BLaER1 treated with 17β-estradiol and CSF1 and Interleukin-3, amounts not matched to agents 10 nM and 100 nM (cell line): ENCODE data around the gene B3GNT2.
"Not testable (repeated sequence)": the region's sequence is repeated elsewhere in the genome, so short reads cannot be mapped to it uniquely, and the experiment has no call there.

Experiments used
- H3K27ac ChIP-seq, 11 experiments: shearing (Covaris generic); formaldehyde crosslinking; 2 replicates each; pipeline ENCODE4 v1.8.1; 2022
- H3K27me3 ChIP-seq, 11 experiments: shearing (Covaris generic); formaldehyde crosslinking; 2 replicates each; pipeline ENCODE4 v1.8.1; 2022
- H3K36me3 ChIP-seq, 11 experiments: shearing (Covaris generic); formaldehyde crosslinking; 2 replicates each; pipeline ENCODE4 v1.8.1; 2022
- H3K4me1 ChIP-seq, 10 experiments: shearing (Covaris generic); formaldehyde crosslinking; 2 replicates each; pipeline ENCODE4 v1.8.1; 2022
- H3K4me2 ChIP-seq, 11 experiments: shearing (Covaris generic); formaldehyde crosslinking; 2 replicates each; pipeline ENCODE4 v1.8.1; 2022
- H3K4me3 ChIP-seq, 10 experiments: shearing (Covaris generic); formaldehyde crosslinking; 2 replicates each; pipeline ENCODE4 v1.8.1; 2022
- H3K9ac ChIP-seq, 11 experiments: shearing (Covaris generic); formaldehyde crosslinking; 2 replicates each; pipeline ENCODE4 v1.8.1; 2022
- H3K9me3 ChIP-seq, 11 experiments: shearing (Covaris generic); formaldehyde crosslinking; replicated peaks in 1 of 11; 2 replicates each; pipeline ENCODE4 v1.8.1; 2022
- H4K20me1 ChIP-seq, 11 experiments: shearing (Covaris generic); formaldehyde crosslinking; 2 replicates each; pipeline ENCODE4 v1.8.1; 2022
- Cebpa-rat ChIP-seq, 11 experiments: shearing (Covaris generic); IDR thresholded peaks; 2 replicates each; pipeline ENCODE4 v1.8.1; 2022

Gene B3GNT2

DNA sequence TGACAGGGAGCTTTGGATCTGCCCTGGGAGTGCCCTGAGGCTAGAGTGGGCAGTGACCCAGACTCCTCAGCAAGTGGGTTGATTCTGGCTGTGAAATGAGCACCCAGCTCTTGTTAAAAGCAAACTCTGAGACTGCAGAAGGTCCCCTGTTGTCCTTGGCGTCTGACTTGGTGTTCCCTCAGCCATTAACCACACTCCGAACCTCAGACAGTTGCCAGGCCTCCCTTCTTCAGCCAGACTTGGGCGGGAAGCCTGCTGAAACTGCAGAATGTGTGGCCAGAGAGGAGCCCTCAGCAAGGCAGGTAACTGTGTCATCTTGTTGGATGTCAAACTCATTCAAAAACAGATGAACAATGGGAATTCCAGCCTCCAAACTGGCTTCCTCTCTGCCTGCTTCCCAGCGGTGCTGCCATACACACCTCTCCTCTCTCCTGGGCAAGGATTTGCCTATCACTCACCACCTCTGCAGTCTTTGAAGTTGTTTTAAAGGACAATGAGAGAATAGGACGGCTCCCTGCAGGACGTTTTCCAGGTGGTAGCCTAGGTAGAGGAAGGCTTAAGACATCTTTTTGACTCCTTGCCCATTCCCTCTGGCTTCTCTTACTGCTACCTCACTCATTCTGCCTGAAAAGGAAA is 38.9 kb upstream of the B3GNT2 start:
- Histone ChIP-seq H3K36me3 (peaks cover 0 to 11% (median 0%) of the 10 kb centered on the region in 11 experiments; a peak in 4 of 22 replicates), H3K27me3 (no peaks in the 10 kb centered on the region), H3K9me3 (peaks cover 19 to 38% (median 34%) of the 10 kb centered on the region in 11 experiments), H3K4me1 (peaks cover 5 to 21% (median 12%) of the 10 kb centered on the region in 10 experiments; a peak in 16 of 20 replicates), H3K4me3 (no peak overlapping the region), H3K27ac (no peak overlapping the region), H3K4me2 (no peak overlapping the region), H3K9ac (no peak overlapping the region), H4K20me1 (no peaks in the 10 kb centered on the region)
- no peak for TF ChIP-seq Cebpa-rat (IDR thresholded peaks at IDR 0.05)

DNA sequence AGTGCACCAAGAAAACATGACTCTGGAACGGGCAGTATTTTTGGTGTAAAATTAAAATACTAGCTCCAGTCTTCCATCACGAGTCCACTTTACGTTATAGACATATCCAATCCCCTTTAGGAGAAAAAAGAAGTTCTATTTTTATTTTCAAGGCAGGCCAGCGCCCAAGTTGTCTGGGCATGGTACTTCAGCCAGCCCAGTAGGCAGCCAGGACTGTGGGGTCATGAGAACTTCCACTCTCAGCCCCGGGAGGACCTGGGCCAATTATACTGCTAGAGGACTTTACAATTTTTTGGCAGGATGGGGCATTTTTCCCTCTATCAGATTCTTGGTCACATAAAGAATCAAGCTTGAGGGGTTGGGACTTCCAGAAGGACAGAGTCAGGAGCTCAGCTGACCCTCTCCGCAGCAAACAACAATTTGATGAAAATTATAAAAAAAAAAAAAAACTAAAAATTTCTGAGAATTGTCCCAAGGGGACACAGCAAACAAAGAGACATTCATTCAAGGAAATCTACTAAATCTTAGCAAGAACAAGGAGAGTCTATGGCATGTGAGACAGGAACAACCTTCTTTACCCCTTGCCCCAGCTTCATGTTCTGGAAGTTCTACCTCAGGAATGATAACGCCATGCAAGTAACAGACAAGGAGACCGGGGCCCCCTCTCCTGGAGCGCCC is 37.3 kb upstream of the B3GNT2 start:
- Histone ChIP-seq H3K4me2 (peak overlapping the region in 1 of 11 experiments; percentile 25; a peak in 1 of 22 replicates), H3K27ac (no peak overlapping the region), H4K20me1 (no peaks in the 10 kb centered on the region), H3K9ac (no peak overlapping the region), H3K4me3 (no peak overlapping the region), H3K9me3 (peaks cover 19 to 27% (median 25%) of the 10 kb centered on the region in 11 experiments), H3K27me3 (no peaks in the 10 kb centered on the region), H3K36me3 (peaks cover 0 to 6% (median 0%) of the 10 kb centered on the region in 11 experiments; a peak in 4 of 22 replicates), H3K4me1 (peaks cover 7 to 32% (median 20%) of the 10 kb centered on the region in 10 experiments; a peak in 17 of 20 replicates)
- TF ChIP-seq Cebpa-rat (IDR thresholded peaks at IDR 0.05) = no peak

DNA sequence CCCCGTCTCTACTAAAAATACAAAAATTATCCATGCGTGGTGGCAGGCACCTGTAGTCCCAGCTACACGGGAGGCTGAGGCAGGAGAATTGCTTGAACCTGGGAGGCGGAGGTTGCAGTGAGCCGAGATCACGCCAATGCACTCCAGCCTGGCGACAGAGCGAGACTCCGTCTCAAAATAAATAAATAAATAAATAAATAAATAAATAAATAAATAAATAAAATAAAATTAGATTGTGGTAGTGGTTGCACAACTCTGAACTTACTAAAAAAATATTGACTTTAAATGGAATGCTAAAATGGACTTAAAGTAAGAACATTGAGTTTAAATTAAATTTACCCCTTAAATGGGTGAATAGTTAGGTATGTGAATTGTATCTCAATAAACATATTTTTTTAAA is 35.2 kb upstream of the B3GNT2 start:
- H3K36me3 ChIP-seq, H3K9ac ChIP-seq, H3K27ac ChIP-seq, H4K20me1 ChIP-seq, H3K27me3 ChIP-seq, H3K9me3 ChIP-seq, H3K4me3 ChIP-seq, H3K4me2 ChIP-seq: not testable (repeated sequence)
- H3K4me1 ChIP-seq = peaks cover 4 to 44% (median 27%) of the 10 kb centered on the region in 10 experiments; a peak in 17 of 20 replicates

DNA sequence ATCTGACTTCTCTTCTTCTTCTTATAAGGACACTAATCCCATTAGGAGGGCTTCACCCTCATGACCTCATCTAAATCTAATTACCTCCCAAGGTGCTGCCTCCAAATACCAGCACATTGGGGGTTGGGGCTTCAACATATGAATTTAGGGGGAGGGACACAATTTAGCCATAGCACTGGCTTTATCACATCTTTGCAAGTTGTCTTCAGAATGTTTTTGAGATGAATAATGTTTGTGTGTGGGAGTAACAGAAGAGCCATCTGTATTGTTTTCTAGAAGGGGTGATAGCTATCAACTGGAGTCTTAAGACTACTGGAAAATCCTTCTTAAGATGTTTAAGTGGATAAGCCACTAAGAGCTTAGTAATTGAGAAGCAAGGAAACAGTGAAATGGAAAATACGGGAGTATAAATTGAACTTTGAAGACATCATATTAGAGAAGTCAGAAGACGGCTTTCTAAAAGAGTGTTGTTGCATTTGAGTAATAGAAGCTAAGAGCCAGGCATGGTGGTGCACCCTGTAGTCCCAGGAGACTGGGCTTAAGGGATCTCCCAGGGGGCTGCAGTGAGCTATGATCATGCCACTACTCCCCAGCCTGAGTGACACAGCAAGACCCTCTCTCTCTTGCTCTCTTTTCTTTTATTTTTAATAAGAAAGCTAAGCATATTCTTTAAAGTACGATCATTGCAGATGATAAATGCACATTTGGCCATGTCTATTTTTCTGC is 32.6 kb upstream of the B3GNT2 start:
- no peak overlapping the region for H3K4me3 ChIP-seq
- no peaks in the 10 kb centered on the region for H3K36me3 ChIP-seq
- H3K4me2 ChIP-seq = peak overlapping the region in 8 of 11 experiments; percentile 3 to 61 (median 39); a peak in 12 of 22 replicates
- no peak for TF ChIP-seq Cebpa-rat (IDR thresholded peaks at IDR 0.05)
- peaks cover 4 to 44% (median 27%) of the 10 kb centered on the region in 10 experiments; a peak in 17 of 20 replicates for H3K4me1 ChIP-seq
- 0 out of 22 replicates have a peak overlapping the region, but pooled peaks of 1 of the 11 experiments have one; percentile 42 for H3K9ac ChIP-seq
- no peak overlapping the region for H3K27ac ChIP-seq
- no peaks in the 10 kb centered on the region for H3K27me3 ChIP-seq
- H4K20me1 ChIP-seq = no peaks in the 10 kb centered on the region
- H3K9me3 ChIP-seq = no peaks in the 10 kb centered on the region

DNA sequence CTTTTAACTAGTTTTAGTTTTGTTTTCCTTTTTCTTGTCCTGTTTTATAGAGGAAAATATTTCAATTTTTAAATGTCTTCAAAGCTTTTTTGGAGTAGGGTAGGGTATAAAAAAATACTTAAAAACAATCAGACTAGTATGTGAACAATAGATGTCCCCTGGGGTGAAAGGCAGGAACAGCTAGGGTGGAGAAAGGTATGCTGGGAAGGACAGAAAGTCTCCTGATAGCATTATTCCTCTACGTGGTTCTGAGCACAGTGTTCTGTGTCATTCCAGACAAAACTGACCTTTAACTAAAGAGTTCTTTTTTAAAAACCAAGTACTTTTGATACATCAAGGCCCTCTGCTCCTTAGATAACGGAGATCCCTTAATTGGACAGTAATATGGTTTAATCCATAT is 32.1 kb upstream of the B3GNT2 start:
- H3K4me1 ChIP-seq = peaks cover 4 to 43% (median 27%) of the 10 kb centered on the region in 10 experiments; a peak in 17 of 20 replicates
- H4K20me1 ChIP-seq = no peaks in the 10 kb centered on the region
- no peak overlapping the region for H3K27ac ChIP-seq
- H3K36me3 ChIP-seq = no peaks in the 10 kb centered on the region
- no peak for TF ChIP-seq Cebpa-rat (IDR thresholded peaks at IDR 0.05)
- H3K4me3 ChIP-seq = no peak overlapping the region
- 0 out of 22 replicates have a peak overlapping the region, but pooled peaks of 1 of the 11 experiments have one; percentile 42 for H3K9ac ChIP-seq
- peak overlapping the region in 7 of 11 experiments; percentile 3 to 61 (median 39); a peak in 11 of 22 replicates for H3K4me2 ChIP-seq
- no peaks in the 10 kb centered on the region for H3K9me3 ChIP-seq
- no peaks in the 10 kb centered on the region for H3K27me3 ChIP-seq

DNA sequence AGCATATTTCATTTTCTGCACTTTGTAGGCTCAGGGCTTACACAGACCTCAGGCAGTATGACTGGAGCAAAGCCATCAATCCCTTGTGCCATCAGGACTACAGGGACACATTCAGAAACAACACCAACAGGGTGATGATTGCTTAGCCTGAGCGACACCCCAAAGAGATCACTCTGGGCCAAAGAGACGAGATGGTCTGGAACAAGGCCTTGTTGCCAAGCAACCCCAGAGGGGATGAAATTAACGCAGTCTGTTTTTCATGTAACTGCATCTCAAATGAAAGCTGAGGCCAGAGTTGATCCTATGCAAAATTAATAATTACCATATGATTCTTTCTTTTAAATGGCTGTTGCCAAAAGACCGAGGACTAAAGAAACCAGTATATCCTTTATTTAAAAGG is 20.2 kb upstream of the B3GNT2 start:
- no peak overlapping the region for H3K4me2 ChIP-seq
- no peak for TF ChIP-seq Cebpa-rat (IDR thresholded peaks at IDR 0.05)
- H3K27me3 ChIP-seq = no peaks in the 10 kb centered on the region
- H3K36me3 ChIP-seq = no peaks in the 10 kb centered on the region
- no peak overlapping the region for H3K4me3 ChIP-seq
- peaks cover 3 to 48% (median 10%) of the 10 kb centered on the region in 10 experiments; a peak in 19 of 20 replicates for H3K4me1 ChIP-seq
- H4K20me1 ChIP-seq = no peaks in the 10 kb centered on the region
- no peak overlapping the region for H3K27ac ChIP-seq
- no peaks in the 10 kb centered on the region; a peak in 1 of 22 replicates for H3K9me3 ChIP-seq
- H3K9ac ChIP-seq = no peak overlapping the region

DNA sequence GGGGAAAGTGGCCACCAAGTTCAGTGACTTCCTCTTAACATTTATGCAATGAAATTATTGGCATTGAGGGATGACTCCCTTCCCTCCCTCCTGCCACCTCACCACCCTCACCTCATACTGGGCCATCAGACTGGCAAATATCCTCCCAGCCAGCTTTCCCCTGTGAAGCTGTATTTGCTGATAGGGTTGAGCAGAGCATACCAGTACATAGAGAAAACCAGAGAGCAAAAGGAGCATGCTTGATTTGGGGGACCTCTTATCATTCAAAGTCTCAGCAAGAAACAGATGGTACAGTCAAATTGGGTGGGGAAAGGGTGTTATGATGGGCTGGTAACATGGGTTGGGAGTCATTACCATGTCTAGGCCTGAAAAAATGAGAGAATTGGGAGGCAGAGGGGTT is 19.1 kb upstream of the B3GNT2 start:
- H3K9me3 ChIP-seq = no peaks in the 10 kb centered on the region
- H4K20me1 ChIP-seq = no peaks in the 10 kb centered on the region
- peaks cover 14 to 59% (median 21%) of the 10 kb centered on the region in 10 experiments; a peak in 19 of 20 replicates for H3K4me1 ChIP-seq
- H3K9ac ChIP-seq = no peak overlapping the region
- peak overlapping the region in 2 of 11 experiments; percentile 3 to 27; a peak in 2 of 22 replicates for H3K4me2 ChIP-seq
- no peaks in the 10 kb centered on the region for H3K36me3 ChIP-seq
- no peaks in the 10 kb centered on the region for H3K27me3 ChIP-seq
- no peak overlapping the region for H3K4me3 ChIP-seq
- no peak overlapping the region for H3K27ac ChIP-seq
- no peak for TF ChIP-seq Cebpa-rat (IDR thresholded peaks at IDR 0.05)

DNA sequence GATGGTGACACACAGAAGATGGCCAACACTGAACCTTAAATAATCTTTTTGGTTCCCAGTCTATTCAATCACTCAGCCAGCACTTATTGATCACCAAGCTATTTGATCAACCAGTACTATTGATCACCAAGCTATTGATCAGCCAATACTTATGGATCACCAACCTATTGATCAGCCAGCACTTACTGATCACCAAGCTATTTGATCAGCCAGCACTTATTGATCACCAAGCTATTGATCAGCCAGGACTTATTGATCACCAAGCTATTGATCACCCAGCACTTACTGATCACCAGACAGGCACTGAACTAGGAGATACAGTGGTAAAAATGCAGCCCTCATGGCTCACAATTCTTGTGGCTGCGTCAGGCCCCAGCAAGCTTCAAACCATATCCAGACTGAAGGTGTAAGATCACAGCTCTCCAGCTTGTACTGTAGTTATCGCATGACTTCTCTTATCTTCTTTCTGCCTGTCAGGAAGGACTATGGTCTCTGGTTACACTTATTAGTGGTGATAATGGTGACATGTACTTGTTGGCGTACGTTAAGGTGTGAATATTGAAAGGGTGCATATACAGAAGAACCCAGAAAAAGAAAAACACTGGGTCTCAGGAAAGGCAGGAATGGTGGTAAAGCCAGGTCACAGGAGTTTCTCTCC is 18.4 kb upstream of the B3GNT2 start:
- Histone ChIP-seq H3K9ac (no peak overlapping the region), H4K20me1 (no peaks in the 10 kb centered on the region), H3K9me3 (no peaks in the 10 kb centered on the region), H3K4me2 (peak overlapping the region in 3 of 11 experiments; percentile 3 to 27 (median 17); a peak in 2 of 22 replicates), H3K4me3 (no peak overlapping the region), H3K36me3 (no peaks in the 10 kb centered on the region), H3K27ac (no peak overlapping the region), H3K4me1 (peaks cover 21 to 66% (median 27%) of the 10 kb centered on the region in 10 experiments; a peak in 19 of 20 replicates), H3K27me3 (no peaks in the 10 kb centered on the region)
- TF ChIP-seq Cebpa-rat (IDR thresholded peaks at IDR 0.05) = no peak
